Memory B cell (primary cell): ENCODE results near the gene DBX1.
A peak's percentile ranks its signal among the peaks of the same experiment; 100 is the strongest.
"Not testable (repeated sequence)": the region's sequence is repeated elsewhere in the genome, so short reads cannot be mapped to it uniquely, and the experiment has no call there.

ENCODE experiments used
- ATAC-seq: fragments of 150-1000 bp; cut with Tn5 transposase; 2 replicates; pipeline ENCODE4 v1.10.0; 2021; ENCODE audit warnings: low read depth, mild to moderate bottlenecking, moderate library complexity
- DNase-seq, 2 donors: peaks; one replicate each; pipeline ENCODE4 v3.0.0; 2022; ENCODE audit warnings: low spot score in 2 of 2
- H3K27ac Mint-ChIP-seq: one replicate; pipeline ENCODE4 v1.8.0; 2022; ENCODE audit warnings: mild to moderate bottlenecking, moderate library complexity, mixed read lengths
- H3K27me3 Mint-ChIP-seq: one replicate; pipeline ENCODE4 v1.8.0; 2022; ENCODE audit warnings: mixed read lengths
- H3K36me3 Mint-ChIP-seq: one replicate; pipeline ENCODE4 v1.8.0; 2022; ENCODE audit warnings: mild to moderate bottlenecking, mixed read lengths
- H3K4me1 Mint-ChIP-seq: one replicate; pipeline ENCODE4 v1.8.0; 2022; ENCODE audit warnings: mixed read lengths
- H3K4me3 Mint-ChIP-seq: one replicate; pipeline ENCODE4 v1.8.0; 2022; ENCODE audit warnings: mild to moderate bottlenecking, moderate library complexity, mixed read lengths
- H3K9me3 Mint-ChIP-seq: one replicate; pipeline ENCODE4 v1.8.0; 2022; ENCODE audit warnings: mixed read lengths

DBX1 gene

GRCh38 chr11:20160425-20161229 is at the start of gene DBX1:
Gene DBX1 (minus strand): TSS chr11:20160475. CDS start chr11:20160324, 151 bp downstream.
- peak within 1 kb of the TSS; percentile 13 for H3K27ac Mint-ChIP-seq
- ATAC-seq (no peak), DNase-seq (no peak)
- peaks cover 43% of the 10 kb centered on the region for H3K27me3 Mint-ChIP-seq
- H3K4me3 Mint-ChIP-seq, result no peak within 1 kb of the TSS
- H3K36me3 Mint-ChIP-seq, result peaks cover 4% of the 10 kb centered on the region
- H3K4me1 Mint-ChIP-seq, result no peaks in the 10 kb centered on the region
- peaks cover 1% of the 10 kb centered on the region for H3K9me3 Mint-ChIP-seq

GRCh38 chr11:20208622-20209111 is 48.4 kb upstream of the DBX1 start:
- Mint-ChIP-seq H3K27ac (no peak overlapping the region), H3K4me3 (no peak overlapping the region), H3K4me1 (no peaks in the 10 kb centered on the region), H3K36me3 (no peaks in the 10 kb centered on the region), H3K9me3 (peaks cover 2% of the 10 kb centered on the region), H3K27me3 (peaks cover 19% of the 10 kb centered on the region)
- DNase-seq (no peak), ATAC-seq (no peak)

- H3K4me3 Mint-ChIP-seq, result no peak overlapping the region
- no peak for DNase-seq
- H3K27ac Mint-ChIP-seq, result no peak overlapping the region
- ATAC-seq, result no peak
- H3K36me3 Mint-ChIP-seq, result no peaks in the 10 kb centered on the region
- no peaks in the 10 kb centered on the region for H3K4me1 Mint-ChIP-seq
- H3K9me3 Mint-ChIP-seq, result peaks cover 2% of the 10 kb centered on the region
- peaks cover 19% of the 10 kb centered on the region for H3K27me3 Mint-ChIP-seq
Observed at GRCh38 chr11:20207781-20208621, 47.7 kb upstream of the DBX1 start.

- Mint-ChIP-seq H3K4me3 (no peak overlapping the region), H3K4me1 (no peaks in the 10 kb centered on the region), H3K27me3 (peaks cover 18% of the 10 kb centered on the region)
Observed at GRCh38 chr11:20205807-20206206, 45.5 kb upstream of the DBX1 start.

GRCh38 chr11:20204681-20205080 is 44.4 kb upstream of the DBX1 start:
- Mint-ChIP-seq H3K4me3 (no peak overlapping the region), H3K27ac (no peak overlapping the region), H3K36me3 (no peaks in the 10 kb centered on the region), H3K27me3 (peaks cover 16% of the 10 kb centered on the region), H3K9me3 (peaks cover 2% of the 10 kb centered on the region), H3K4me1 (no peaks in the 10 kb centered on the region)
- ATAC-seq (no peak), DNase-seq (no peak)

More at GRCh38 chr11:20205807-20206206, 45.5 kb upstream of the DBX1 start:
- Mint-ChIP-seq H3K9me3 (peaks cover 2% of the 10 kb centered on the region), H3K36me3 (no peaks in the 10 kb centered on the region), H3K27ac (no peak overlapping the region)
- DNase-seq (no peak), ATAC-seq (no peak)

GRCh38 chr11:20203831-20204230 is 43.6 kb upstream of the DBX1 start:
- Mint-ChIP-seq H3K27me3 (peaks cover 12% of the 10 kb centered on the region), H3K27ac (no peak overlapping the region), H3K4me3 (no peak overlapping the region), H3K4me1 (no peaks in the 10 kb centered on the region), H3K9me3 (peaks cover 2% of the 10 kb centered on the region), H3K36me3 (no peaks in the 10 kb centered on the region)
- DNase-seq (no peak), ATAC-seq (no peak)

GRCh38 chr11:20201231-20201630 is 41.0 kb upstream of the DBX1 start:
- no peak for ATAC-seq
- Mint-ChIP-seq H3K4me3 (no peak overlapping the region), H3K9me3 (peaks cover 2% of the 10 kb centered on the region), H3K36me3 (no peaks in the 10 kb centered on the region), H3K4me1 (no peaks in the 10 kb centered on the region), H3K27me3 (peaks cover 8% of the 10 kb centered on the region), H3K27ac (no peak overlapping the region)
- no peak for DNase-seq

GRCh38 chr11:20200331-20200955 is 40.2 kb upstream of the DBX1 start:
- not testable (repeated sequence) for H3K36me3 Mint-ChIP-seq, ATAC-seq, H3K4me3 Mint-ChIP-seq, H3K4me1 Mint-ChIP-seq, H3K27me3 Mint-ChIP-seq, H3K27ac Mint-ChIP-seq, H3K9me3 Mint-ChIP-seq, DNase-seq

GRCh38 chr11:20197881-20198280 is 37.6 kb upstream of the DBX1 start:
- no peaks in the 10 kb centered on the region for H3K36me3 Mint-ChIP-seq
- no peaks in the 10 kb centered on the region for H3K9me3 Mint-ChIP-seq
- H3K4me3 Mint-ChIP-seq, result no peak overlapping the region
- no peaks in the 10 kb centered on the region for H3K4me1 Mint-ChIP-seq
- no peak overlapping the region for H3K27ac Mint-ChIP-seq
- no peak for DNase-seq
- no peak for ATAC-seq
- peaks cover 8% of the 10 kb centered on the region for H3K27me3 Mint-ChIP-seq

- DNase-seq (no peak), ATAC-seq (no peak)
- Mint-ChIP-seq H3K27ac (no peak overlapping the region), H3K9me3 (no peaks in the 10 kb centered on the region), H3K4me3 (no peak overlapping the region), H3K36me3 (no peaks in the 10 kb centered on the region), H3K27me3 (peaks cover 6% of the 10 kb centered on the region), H3K4me1 (no peaks in the 10 kb centered on the region)
Observed at GRCh38 chr11:20194470-20194869, 34.2 kb upstream of the DBX1 start.

- H3K27me3 Mint-ChIP-seq, result peaks cover 6% of the 10 kb centered on the region
- H3K4me1 Mint-ChIP-seq, result no peaks in the 10 kb centered on the region
Observed at GRCh38 chr11:20193307-20193706, 33.0 kb upstream of the DBX1 start.

GRCh38 chr11:20192641-20193040 is 32.4 kb upstream of the DBX1 start:
- Mint-ChIP-seq H3K27ac (no peak overlapping the region), H3K27me3 (peaks cover 4% of the 10 kb centered on the region), H3K36me3 (no peaks in the 10 kb centered on the region), H3K4me1 (no peaks in the 10 kb centered on the region), H3K9me3 (no peaks in the 10 kb centered on the region), H3K4me3 (no peak overlapping the region)
- DNase-seq (no peak), ATAC-seq (no peak)

More at GRCh38 chr11:20193307-20193706, 33.0 kb upstream of the DBX1 start:
- DNase-seq (no peak), ATAC-seq (no peak)
- Mint-ChIP-seq H3K4me3 (no peak overlapping the region), H3K27ac (no peak overlapping the region), H3K36me3 (no peaks in the 10 kb centered on the region), H3K9me3 (no peaks in the 10 kb centered on the region)

- ATAC-seq (no peak), DNase-seq (no peak)
- Mint-ChIP-seq H3K27ac (no peak overlapping the region), H3K27me3 (peaks cover 6% of the 10 kb centered on the region), H3K36me3 (no peaks in the 10 kb centered on the region), H3K4me3 (no peak overlapping the region), H3K4me1 (no peaks in the 10 kb centered on the region), H3K9me3 (no peaks in the 10 kb centered on the region)
Observed at GRCh38 chr11:20192151-20192550, 31.9 kb upstream of the DBX1 start.

- no peak for DNase-seq
- Mint-ChIP-seq H3K9me3 (peaks cover 9% of the 10 kb centered on the region), H3K4me3 (no peak overlapping the region), H3K27me3 (peaks cover 22% of the 10 kb centered on the region), H3K27ac (no peak overlapping the region), H3K36me3 (peaks cover 1% of the 10 kb centered on the region), H3K4me1 (no peaks in the 10 kb centered on the region)
- ATAC-seq, result no peak
Observed at GRCh38 chr11:20178976-20179375, 18.7 kb upstream of the DBX1 start.
